Neuron (in vitro differentiated cells): ENCODE data around the gene BLNK.

Source experiments
- H2AFZ ChIP-seq: one replicate; pipeline ENCODE4 v1.6.1; 2013; ENCODE audit warnings: low read depth, mild to moderate bottlenecking, inconsistent platforms, low read length, moderate library complexity
- H3K27me3 ChIP-seq: one replicate; pipeline ENCODE4 v1.6.1; 2013; ENCODE audit warnings: low read length; ENCODE audit not compliant: insufficient read depth
- H3K36me3 ChIP-seq: one replicate; pipeline ENCODE4 v1.6.1; 2013; ENCODE audit warnings: low read length; ENCODE audit not compliant: insufficient read depth
- H3K4me1 ChIP-seq: one replicate; pipeline ENCODE4 v1.6.1; 2013; ENCODE audit warnings: low read length; ENCODE audit not compliant: insufficient read depth
- H3K4me3 ChIP-seq: 2 replicates; pipeline ENCODE4 v1.5.1; 2013; ENCODE audit warnings: mild to moderate bottlenecking, low read length, moderate library complexity
- H3K9me3 ChIP-seq: one replicate; pipeline ENCODE4 v1.6.1; 2013; ENCODE audit warnings: low read length

The BLNK gene

GRCh38 chr10:96299383-96299782, 28.0 kb upstream of the BLNK start:
- H3K36me3 ChIP-seq: no peaks in the 10 kb centered on the region
- peaks cover 7% of the 10 kb centered on the region for H3K27me3 ChIP-seq
- no peak overlapping the region for H3K4me3 ChIP-seq
- H3K9me3 ChIP-seq: no peaks in the 10 kb centered on the region
- no peak overlapping the region for H2AFZ ChIP-seq
- H3K4me1 ChIP-seq: peaks cover 4% of the 10 kb centered on the region

- Histone ChIP-seq H2AFZ (no peak overlapping the region), H3K36me3 (no peaks in the 10 kb centered on the region), H3K27me3 (peaks cover 7% of the 10 kb centered on the region), H3K4me1 (peaks cover 4% of the 10 kb centered on the region), H3K4me3 (no peak overlapping the region), H3K9me3 (no peaks in the 10 kb centered on the region)
Observed at GRCh38 chr10:96298362-96298761, 27.0 kb upstream of the BLNK start.

GRCh38 chr10:96297486-96297885, 26.1 kb upstream of the BLNK start:
- no peaks in the 10 kb centered on the region for H3K9me3 ChIP-seq
- no peak overlapping the region for H3K4me3 ChIP-seq
- H3K27me3 ChIP-seq: peaks cover 7% of the 10 kb centered on the region
- no peaks in the 10 kb centered on the region for H3K36me3 ChIP-seq
- no peak overlapping the region for H2AFZ ChIP-seq
- H3K4me1 ChIP-seq: peaks cover 4% of the 10 kb centered on the region

- Histone ChIP-seq H3K36me3 (no peaks in the 10 kb centered on the region), H3K9me3 (no peaks in the 10 kb centered on the region), H3K4me3 (no peak overlapping the region), H3K4me1 (no peaks in the 10 kb centered on the region), H3K27me3 (peaks cover 9% of the 10 kb centered on the region), H2AFZ (no peak overlapping the region)
Observed at GRCh38 chr10:96295475-96295874, 24.1 kb upstream of the BLNK start.

GRCh38 chr10:96292971-96293920, 21.9 kb upstream of the BLNK start:
- H3K27me3 ChIP-seq: peaks cover 5% of the 10 kb centered on the region
- no peaks in the 10 kb centered on the region for H3K36me3 ChIP-seq
- no peak overlapping the region for H2AFZ ChIP-seq
- no peaks in the 10 kb centered on the region for H3K4me1 ChIP-seq
- no peaks in the 10 kb centered on the region for H3K9me3 ChIP-seq
- no peak overlapping the region for H3K4me3 ChIP-seq

GRCh38 chr10:96290368-96291133, 19.2 kb upstream of the BLNK start:
- Histone ChIP-seq H3K27me3 (peaks cover 13% of the 10 kb centered on the region), H3K4me1 (no peaks in the 10 kb centered on the region), H3K4me3 (no peak overlapping the region), H2AFZ (no peak overlapping the region), H3K36me3 (no peaks in the 10 kb centered on the region), H3K9me3 (no peaks in the 10 kb centered on the region)

- H3K4me1 ChIP-seq: no peaks in the 10 kb centered on the region
Observed at GRCh38 chr10:96289218-96289910, 18.0 kb upstream of the BLNK start.

GRCh38 chr10:96288151-96288621, 16.8 kb upstream of the BLNK start:
- H3K27me3 ChIP-seq: peaks cover 13% of the 10 kb centered on the region
- H3K9me3 ChIP-seq: no peaks in the 10 kb centered on the region
- H2AFZ ChIP-seq: no peak overlapping the region
- H3K36me3 ChIP-seq: no peaks in the 10 kb centered on the region
- H3K4me1 ChIP-seq: no peaks in the 10 kb centered on the region
- H3K4me3 ChIP-seq: no peak overlapping the region

More at GRCh38 chr10:96289218-96289910, 18.0 kb upstream of the BLNK start:
- H3K36me3 ChIP-seq: no peaks in the 10 kb centered on the region
- no peak overlapping the region for H2AFZ ChIP-seq
- H3K9me3 ChIP-seq: no peaks in the 10 kb centered on the region
- no peak overlapping the region for H3K4me3 ChIP-seq
- peaks cover 13% of the 10 kb centered on the region for H3K27me3 ChIP-seq

- Histone ChIP-seq H3K27me3 (peaks cover 13% of the 10 kb centered on the region), H3K9me3 (no peaks in the 10 kb centered on the region), H3K36me3 (no peaks in the 10 kb centered on the region), H2AFZ (no peak overlapping the region), H3K4me1 (no peaks in the 10 kb centered on the region), H3K4me3 (no peak overlapping the region)
Observed at GRCh38 chr10:96287392-96288105, 16.2 kb upstream of the BLNK start.

- H3K9me3 ChIP-seq: no peaks in the 10 kb centered on the region
- H3K4me1 ChIP-seq: no peaks in the 10 kb centered on the region
- no peaks in the 10 kb centered on the region for H3K36me3 ChIP-seq
- H3K27me3 ChIP-seq: peaks cover 8% of the 10 kb centered on the region
- no peak overlapping the region for H3K4me3 ChIP-seq
- no peak overlapping the region for H2AFZ ChIP-seq
Observed at GRCh38 chr10:96285331-96285752, 14.0 kb upstream of the BLNK start.

GRCh38 chr10:96283756-96284155, 12.4 kb upstream of the BLNK start:
- Histone ChIP-seq H3K27me3 (peaks cover 13% of the 10 kb centered on the region), H2AFZ (no peak overlapping the region), H3K4me1 (no peaks in the 10 kb centered on the region), H3K4me3 (no peak overlapping the region), H3K36me3 (no peaks in the 10 kb centered on the region), H3K9me3 (no peaks in the 10 kb centered on the region)

GRCh38 chr10:96283351-96283750, 12.0 kb upstream of the BLNK start:
- no peaks in the 10 kb centered on the region for H3K9me3 ChIP-seq
- H2AFZ ChIP-seq: no peak overlapping the region
- H3K4me3 ChIP-seq: no peak overlapping the region
- peaks cover 13% of the 10 kb centered on the region for H3K27me3 ChIP-seq
- H3K4me1 ChIP-seq: no peaks in the 10 kb centered on the region
- H3K36me3 ChIP-seq: no peaks in the 10 kb centered on the region
